Kidney tubule cell (primary cell): Measurements from ENCODE around the gene SND1.

Experiments used
- DNase-seq: peaks from one replicate; pipeline ENCODE4 v3.0.0-alpha.2; 2018; ENCODE audit warnings: low spot score

The SND1 gene

GRCh38 chr7:128139406-128139805 is 487.4 kb downstream of the SND1 start:
- no peak for DNase-seq

DNA sequence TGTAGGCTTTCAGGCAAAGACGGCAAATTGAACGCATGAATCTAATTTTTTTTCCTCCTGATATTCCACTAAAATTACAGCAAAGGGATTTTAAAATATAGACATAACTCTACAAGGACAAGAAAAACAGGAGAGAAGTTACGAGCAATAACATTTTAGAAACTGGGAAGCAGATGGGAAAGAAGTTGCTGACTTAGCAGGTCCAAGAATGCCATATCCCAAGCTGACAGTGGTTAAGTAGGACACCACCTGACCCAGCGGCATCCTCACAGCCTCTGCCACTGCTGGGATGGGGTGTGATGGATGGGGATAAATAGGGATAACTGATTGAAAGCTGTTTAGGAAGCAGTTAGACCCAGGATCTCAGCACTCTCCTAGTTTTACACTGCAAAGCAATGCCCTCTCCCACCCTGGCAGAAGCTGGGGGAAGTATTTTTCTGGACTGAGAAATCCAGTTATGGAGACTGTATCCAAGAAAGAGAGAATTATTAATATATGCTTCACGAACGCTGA is 489.7 kb downstream of the SND1 start:
- no peak for DNase-seq
